GM18505 (cell line): ENCODE data around the gene DAGLB.

Experiments used
- ATAC-seq: cut with Tn5 transposase; IDR thresholded peaks from one replicate; pipeline ENCODE4 v1.9.1; 2021; ENCODE audit not compliant: unreplicated experiment
- POLR2A ChIP-seq: IDR thresholded peaks from 4 replicates; pipeline ENCODE4 v1.6.1; 2011; ENCODE audit warnings: borderline replicate concordance; ENCODE audit not compliant: insufficient read depth, insufficient read length; ENCODE audit errors: extremely low read depth

DAGLB gene

GRCh38 chr7:6430974-6431373 lies 16.8 kb downstream of the DAGLB start:
- ATAC-seq: no peak
- no peak for TF ChIP-seq POLR2A

- TF ChIP-seq POLR2A: no peak
- no peak for ATAC-seq
These were observed 17.3 kb downstream of the DAGLB start for GRCh38 chr7:6430271-6430940.

- no peak for ATAC-seq
- TF ChIP-seq POLR2A: no peak
These were observed 21.8 kb downstream of the DAGLB start for GRCh38 chr7:6425948-6426347.

- no peak for TF ChIP-seq POLR2A
These were observed 23.6 kb downstream of the DAGLB start for GRCh38 chr7:6423942-6424701.

GRCh38 chr7:6422926-6423632 lies 24.7 kb downstream of the DAGLB start:
- ATAC-seq: no peak
- no peak for TF ChIP-seq POLR2A

More at GRCh38 chr7:6423942-6424701, 23.6 kb downstream of the DAGLB start:
- ATAC-seq: no peak

GRCh38 chr7:6422095-6422494 lies 25.7 kb downstream of the DAGLB start:
- no peak for ATAC-seq
- no peak for TF ChIP-seq POLR2A

GRCh38 chr7:6420680-6421079 lies 27.1 kb downstream of the DAGLB start:
- ATAC-seq: no peak
- no peak for TF ChIP-seq POLR2A

GRCh38 chr7:6419310-6419773 lies 28.4 kb downstream of the DAGLB start:
- TF ChIP-seq POLR2A: no peak

GRCh38 chr7:6417408-6417807 lies 30.3 kb downstream of the DAGLB start:
- TF ChIP-seq POLR2A: no peak
- no peak for ATAC-seq

More at GRCh38 chr7:6419310-6419773, 28.4 kb downstream of the DAGLB start:
- ATAC-seq: no peak

GRCh38 chr7:6416516-6417145 lies 31.1 kb downstream of the DAGLB start:
- no peak for TF ChIP-seq POLR2A
- no peak for ATAC-seq

- TF ChIP-seq POLR2A: no peak
- no peak for ATAC-seq
These were observed 34.1 kb downstream of the DAGLB start for GRCh38 chr7:6413637-6414036.

GRCh38 chr7:6409944-6410693 lies 37.6 kb downstream of the DAGLB start:
- ATAC-seq: no peak

GRCh38 chr7:6409091-6409490 lies 38.7 kb downstream of the DAGLB start:
- no peak for ATAC-seq
- TF ChIP-seq POLR2A: no peak

More at GRCh38 chr7:6409944-6410693, 37.6 kb downstream of the DAGLB start:
- TF ChIP-seq POLR2A: no peak

GRCh38 chr7:6407434-6407833 lies 40.3 kb downstream of the DAGLB start:
- no peak for ATAC-seq
- TF ChIP-seq POLR2A: no peak
